ENCODE data around the gene EFTUD2.

DNA sequence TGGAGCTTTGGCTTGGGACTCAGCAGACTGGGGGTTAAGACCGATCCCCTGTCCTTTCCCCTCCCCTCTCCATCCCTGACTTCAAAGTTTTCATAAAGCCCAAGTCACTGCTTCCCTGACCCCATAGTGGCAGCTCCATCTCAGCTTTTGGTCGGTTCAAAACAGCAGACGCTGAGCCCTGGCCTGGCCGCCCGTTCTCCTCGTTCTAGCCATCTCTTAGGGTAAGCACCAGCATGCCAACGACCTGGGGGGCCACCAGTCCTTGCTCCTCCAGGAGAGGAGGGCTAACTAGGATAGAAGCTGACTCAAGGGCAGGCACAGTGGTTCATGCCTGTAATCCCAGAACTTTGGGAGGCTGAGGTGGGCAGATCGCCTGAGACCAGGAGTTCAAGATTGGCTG, 53.0 kb downstream of the EFTUD2 start:
- TF ChIP-seq CTCF (IDR thresholded peaks at IDR 0.05) (no peak), POLR2A (IDR thresholded peaks at IDR 0.05) (no peak), POLR2AphosphoS5 (IDR thresholded peaks at IDR 0.05) (no peak)
